ENCODE data around the gene MCOLN3. TPM values are rescaled to one million over a fixed set of nuclear protein-coding genes. Genes with fewer than 3 reads are reported as not detected.

MCOLN3 gene
- total RNA-seq, 1 experiment from 2014 or later: 14.1 TPM

- Mint-ChIP-seq H3K27ac (ENCODE audit: unreplicated experiment) (no peak overlapping the region), H3K4me3 (ENCODE audit: low read depth, unreplicated experiment) (no peak overlapping the region), H3K27me3 (ENCODE audit: unreplicated experiment) (no peaks in the 10 kb centered on the region), H3K36me3 (ENCODE audit: insufficient read depth, unreplicated experiment) (no peaks in the 10 kb centered on the region), H3K9me3 (ENCODE audit: low read depth, unreplicated experiment) (peaks cover 8% of the 10 kb centered on the region), H3K4me1 (ENCODE audit: low read depth, unreplicated experiment) (peaks cover 8% of the 10 kb centered on the region)
- CTCF ChIA-PET: no interaction called here
- no peak for DNase-seq
- intact Hi-C loops (cut with micrococcal nuclease; ENCODE audit: unreplicated experiment): no loop called here
- BruUV-seq (replicated peaks): no TSS peak
- TF ChIP-seq CTCF (IDR thresholded peaks at IDR 0.05; ENCODE audit: unreplicated experiment): no peak
Observed at GRCh38 chr1:84975035-84975434, 73.3 kb downstream of the MCOLN3 start.

GRCh38 chr1:84973498-84974334 is 74.6 kb downstream of the MCOLN3 start:
- CTCF ChIA-PET: no interaction called here
- no TSS peak for BruUV-seq (replicated peaks)

GRCh38 chr1:84972377-84972987 is 75.8 kb downstream of the MCOLN3 start:
- CTCF ChIA-PET: interaction anchor here (1.0 kb wide), 1 partner anchor 21 kb away, joined by 3 read pairs; no protein-coding TSS in a partner anchor

More at GRCh38 chr1:84973498-84974334, 74.6 kb downstream of the MCOLN3 start:
- Mint-ChIP-seq H3K27me3 (ENCODE audit: unreplicated experiment) (no peaks in the 10 kb centered on the region), H3K4me3 (ENCODE audit: low read depth, unreplicated experiment) (no peak overlapping the region), H3K9me3 (ENCODE audit: low read depth, unreplicated experiment) (peaks cover 4% of the 10 kb centered on the region), H3K36me3 (ENCODE audit: insufficient read depth, unreplicated experiment) (no peaks in the 10 kb centered on the region), H3K4me1 (ENCODE audit: low read depth, unreplicated experiment) (peaks cover 8% of the 10 kb centered on the region), H3K27ac (ENCODE audit: unreplicated experiment) (no peak overlapping the region)
- TF ChIP-seq CTCF (IDR thresholded peaks at IDR 0.05; ENCODE audit: unreplicated experiment): no peak
- intact Hi-C loops (cut with micrococcal nuclease; ENCODE audit: unreplicated experiment): no loop called here
- DNase-seq: no peak

GRCh38 chr1:84971957-84972356 is 76.3 kb downstream of the MCOLN3 start:
- no peak overlapping the region for H3K4me3 Mint-ChIP-seq (ENCODE audit: low read depth, unreplicated experiment)
- peaks cover 8% of the 10 kb centered on the region for H3K4me1 Mint-ChIP-seq (ENCODE audit: low read depth, unreplicated experiment)
- CTCF ChIA-PET: interaction anchor here (1.0 kb wide), 1 partner anchor 22 kb away, joined by 3 read pairs; no protein-coding TSS in a partner anchor
- no peak for DNase-seq
- TF ChIP-seq CTCF (IDR thresholded peaks at IDR 0.05; ENCODE audit: unreplicated experiment): no peak
- no peak overlapping the region for H3K27ac Mint-ChIP-seq (ENCODE audit: unreplicated experiment)
- H3K27me3 Mint-ChIP-seq (ENCODE audit: unreplicated experiment): no peaks in the 10 kb centered on the region
- no peaks in the 10 kb centered on the region for H3K9me3 Mint-ChIP-seq (ENCODE audit: low read depth, unreplicated experiment)
- H3K36me3 Mint-ChIP-seq (ENCODE audit: insufficient read depth, unreplicated experiment): no peaks in the 10 kb centered on the region
- intact Hi-C loops (cut with micrococcal nuclease; ENCODE audit: unreplicated experiment): no loop called here
- no TSS peak for BruUV-seq (replicated peaks)

More at GRCh38 chr1:84972377-84972987, 75.8 kb downstream of the MCOLN3 start:
- no peak for TF ChIP-seq CTCF (IDR thresholded peaks at IDR 0.05; ENCODE audit: unreplicated experiment)
- H3K27ac Mint-ChIP-seq (ENCODE audit: unreplicated experiment): no peak overlapping the region
- H3K4me1 Mint-ChIP-seq (ENCODE audit: low read depth, unreplicated experiment): peaks cover 8% of the 10 kb centered on the region
- intact Hi-C loops (cut with micrococcal nuclease; ENCODE audit: unreplicated experiment): no loop called here
- H3K9me3 Mint-ChIP-seq (ENCODE audit: low read depth, unreplicated experiment): no peaks in the 10 kb centered on the region
- no peak overlapping the region for H3K4me3 Mint-ChIP-seq (ENCODE audit: low read depth, unreplicated experiment)
- BruUV-seq (replicated peaks): no TSS peak
- no peaks in the 10 kb centered on the region for H3K36me3 Mint-ChIP-seq (ENCODE audit: insufficient read depth, unreplicated experiment)
- no peaks in the 10 kb centered on the region for H3K27me3 Mint-ChIP-seq (ENCODE audit: unreplicated experiment)
- DNase-seq: no peak

All from Calu3 (cell line).